C4-2B (cell line): ENCODE data around the gene PRDM15.

Source experiments
- CTCF ChIP-seq: fragments of 450-650 bp; conservative IDR thresholded peaks from 2 replicates; pipeline ENCODE4 v1.5.1; 2017; ENCODE audit warnings: mild to moderate bottlenecking
- ZFX ChIP-seq: fragments of 450-650 bp; IDR thresholded peaks from 2 replicates; pipeline ENCODE4 v1.6.1; 2017

GRCh38 chr21:41902946-41903345 lies 23.8 kb upstream of the PRDM15 start:
- TF ChIP-seq CTCF = no peak
- no peak for TF ChIP-seq ZFX
